Trophoblast cell (in vitro differentiated cells and primary cell): ENCODE data around the gene XPO6.
A peak's percentile ranks its signal among the peaks of the same experiment; 100 is the strongest.

Experiments used
- DNase-seq, 2 donors: peaks; one replicate each; pipeline ENCODE4 v3.0.0-alpha.2; 2016
- H2AFZ ChIP-seq: 2 replicates; pipeline ENCODE4 v1.6.1; 2013; ENCODE audit warnings: low read length, moderate library complexity, mild to moderate bottlenecking; ENCODE audit not compliant: insufficient read depth, poor library complexity
- H2AK5ac ChIP-seq: 2 replicates; pipeline ENCODE4 v1.6.1; 2013; ENCODE audit warnings: mild to moderate bottlenecking, low read length
- H2BK120ac ChIP-seq: 2 replicates; pipeline ENCODE4 v1.6.1; 2013; ENCODE audit warnings: low read length, mild to moderate bottlenecking, moderate library complexity; ENCODE audit not compliant: insufficient read depth, poor library complexity
- H2BK12ac ChIP-seq: 2 replicates; pipeline ENCODE4 v1.6.1; 2013; ENCODE audit warnings: mild to moderate bottlenecking, low read length, moderate library complexity
- H2BK5ac ChIP-seq: 2 replicates; pipeline ENCODE4 v1.6.1; 2013; ENCODE audit warnings: low read length, low read depth, moderate library complexity, mild to moderate bottlenecking; ENCODE audit not compliant: poor library complexity
- H3K14ac ChIP-seq: 2 replicates; pipeline ENCODE4 v1.6.1; 2013; ENCODE audit warnings: mild to moderate bottlenecking, low read length
- H3K18ac ChIP-seq: 2 replicates; pipeline ENCODE4 v1.6.1; 2013; ENCODE audit warnings: mild to moderate bottlenecking, low read length
- H3K23ac ChIP-seq: 2 replicates; pipeline ENCODE4 v1.6.1; 2013; ENCODE audit warnings: low read length
- H3K27ac ChIP-seq: 2 replicates; pipeline ENCODE4 v1.5.1; 2013; ENCODE audit warnings: low read depth, mild to moderate bottlenecking, inconsistent platforms, low read length, moderate library complexity
- H3K27me3 ChIP-seq: 2 replicates; pipeline ENCODE4 v1.6.1; 2013; ENCODE audit warnings: inconsistent platforms, mild to moderate bottlenecking, low read length, moderate library complexity; ENCODE audit not compliant: insufficient read depth
- H3K36me3 ChIP-seq, 2 experiments: 1 replicate in 1 of 2; 2 replicates in 1 of 2; pipeline ENCODE4 v1.6.1; 2013; ENCODE audit warnings: low read length in 2 of 2, mild to moderate bottlenecking in 2 of 2, moderate library complexity in 1 of 2; ENCODE audit not compliant: insufficient read depth in 2 of 2, control insufficient read depth in 1 of 2
- H3K4ac ChIP-seq: 2 replicates; pipeline ENCODE4 v1.6.1; 2013; ENCODE audit warnings: low read depth, mild to moderate bottlenecking, low read length, moderate library complexity
- H3K4me1 ChIP-seq, 2 experiments: 1 replicate in 1 of 2; 2 replicates in 1 of 2; pipeline ENCODE4 v1.6.1; 2013; ENCODE audit warnings: low read length in 2 of 2, mild to moderate bottlenecking in 2 of 2, moderate library complexity in 1 of 2; ENCODE audit not compliant: insufficient read depth in 2 of 2, control insufficient read depth in 1 of 2
- H3K4me2 ChIP-seq: 2 replicates; pipeline ENCODE4 v1.6.1; 2013; ENCODE audit warnings: inconsistent platforms, mild to moderate bottlenecking, low read length, moderate library complexity
- H3K4me3 ChIP-seq: 2 replicates; pipeline ENCODE4 v1.5.1; 2013; ENCODE audit warnings: mild to moderate bottlenecking, low read depth, low read length, inconsistent platforms
- H3K79me1 ChIP-seq: one replicate; pipeline ENCODE4 v1.6.1; 2013; ENCODE audit warnings: low read length
- H3K79me2 ChIP-seq: 2 replicates; pipeline ENCODE4 v1.6.1; 2013; ENCODE audit warnings: low read length, mild to moderate bottlenecking; ENCODE audit not compliant: control insufficient read depth, insufficient read depth, poor library complexity
- H3K9ac ChIP-seq: 2 replicates; pipeline ENCODE4 v1.6.1; 2013; ENCODE audit warnings: mild to moderate bottlenecking, low read length
- H3K9me3 ChIP-seq: 2 replicates; pipeline ENCODE4 v1.6.1; 2013; ENCODE audit warnings: low read depth, mild to moderate bottlenecking, control low read depth, inconsistent platforms, low read length; ENCODE audit not compliant: insufficient read depth
- H4K12ac ChIP-seq: 2 replicates; pipeline ENCODE4 v1.6.1; 2013; ENCODE audit warnings: low read depth, mild to moderate bottlenecking, low read length, moderate library complexity
- H4K8ac ChIP-seq: 2 replicates; pipeline ENCODE4 v1.6.1; 2013; ENCODE audit warnings: low read depth, mild to moderate bottlenecking, low read length, moderate library complexity
- H4K91ac ChIP-seq: one replicate; pipeline ENCODE4 v1.6.1; 2013; ENCODE audit warnings: low read depth, mild to moderate bottlenecking, low read length, moderate library complexity
- WGBS: extraction: QIAGEN DNeasy Blood & Tissue Kit; methylation state at CpG from one replicate; pipeline ENCODE4 v1.1.7; 2013; ENCODE audit warnings: missing lambda C conversion rate; ENCODE audit not compliant: insufficient read length, insufficient coverage; ENCODE audit errors: extremely low coverage; 5-methylcytosine and 5-hydroxymethylcytosine counted together

Gene XPO6

GRCh38 chr16:28168991-28169554, 42.7 kb downstream of the XPO6 start:
- Histone ChIP-seq H3K4ac (no peak overlapping the region), H3K27me3 (no peaks in the 10 kb centered on the region), H4K12ac (no peak overlapping the region), H2BK12ac (no peak overlapping the region), H2BK120ac (no peak overlapping the region), H2BK5ac (no peak overlapping the region), H3K9ac (no peak overlapping the region), H3K4me2 (no peak overlapping the region), H3K27ac (no peak overlapping the region), H3K79me2 (no peaks in the 10 kb centered on the region), H3K36me3 (peaks cover 13 to 17% of the 10 kb centered on the region in 2 experiments), H2AFZ (no peak overlapping the region), H3K23ac (no peak overlapping the region), H4K91ac (no peak overlapping the region), H3K79me1 (peaks cover 2% of the 10 kb centered on the region), H3K14ac (no peak overlapping the region), H3K9me3 (no peaks in the 10 kb centered on the region), H4K8ac (no peak overlapping the region), H3K4me1 (peaks cover 9% of the 10 kb centered on the region in 2 experiments), H3K4me3 (no peak overlapping the region), H2AK5ac (no peak overlapping the region), H3K18ac (no peak overlapping the region)
- WGBS = no CpG with 5 or more reads among the region's 6 CpGs
- no peak for DNase-seq

GRCh38 chr16:28167730-28168129, 44.0 kb downstream of the XPO6 start:
- Histone ChIP-seq H3K79me1 (peaks cover 2% of the 10 kb centered on the region), H3K36me3 (peaks cover 9 to 15% of the 10 kb centered on the region in 2 experiments), H3K4me2 (no peak overlapping the region), H3K9ac (no peak overlapping the region), H2BK120ac (no peak overlapping the region), H4K8ac (no peak overlapping the region), H2AK5ac (no peak overlapping the region), H3K79me2 (no peaks in the 10 kb centered on the region), H2AFZ (no peak overlapping the region), H3K9me3 (no peaks in the 10 kb centered on the region), H3K4me1 (peaks cover 9% of the 10 kb centered on the region in 2 experiments), H3K4me3 (no peak overlapping the region), H4K12ac (no peak overlapping the region), H3K18ac (no peak overlapping the region), H2BK5ac (no peak overlapping the region), H3K27me3 (no peaks in the 10 kb centered on the region), H4K91ac (no peak overlapping the region), H3K23ac (no peak overlapping the region), H3K14ac (no peak overlapping the region), H3K4ac (no peak overlapping the region), H3K27ac (no peak overlapping the region), H2BK12ac (no peak overlapping the region)
- WGBS = no CpG with 5 or more reads among the region's 3 CpGs
- no peak for DNase-seq

DNA sequence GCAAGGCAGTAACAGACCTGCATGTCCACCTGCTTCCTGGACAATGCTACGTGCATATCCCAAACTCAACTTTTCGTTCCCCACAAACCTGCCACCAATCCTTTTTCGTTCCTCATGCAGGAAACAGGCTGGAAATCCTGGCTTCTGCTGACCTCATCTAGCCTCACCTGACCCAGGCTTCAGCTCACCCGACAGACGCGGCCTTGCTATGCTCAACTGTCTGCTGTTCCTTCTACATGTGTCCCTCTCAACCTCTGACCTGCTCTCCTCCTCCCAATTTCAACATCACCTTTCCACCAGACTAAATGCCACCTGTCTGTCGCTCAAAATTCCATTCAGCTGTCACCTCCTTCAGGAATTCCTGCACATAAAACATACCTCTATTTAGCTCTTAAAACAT, 44.5 kb downstream of the XPO6 start:
- Histone ChIP-seq H3K23ac (no peak overlapping the region), H3K9ac (no peak overlapping the region), H3K36me3 (peaks cover 9 to 15% of the 10 kb centered on the region in 2 experiments), H3K18ac (no peak overlapping the region), H2AK5ac (no peak overlapping the region), H3K4me2 (peak overlapping the region; percentile 13), H3K27ac (peak overlapping the region; percentile 50), H3K79me1 (peaks cover 2% of the 10 kb centered on the region), H3K79me2 (no peaks in the 10 kb centered on the region), H4K91ac (no peak overlapping the region), H4K8ac (no peak overlapping the region), H4K12ac (no peak overlapping the region), H3K27me3 (no peaks in the 10 kb centered on the region), H2AFZ (no peak overlapping the region), H3K4ac (no peak overlapping the region), H3K9me3 (no peaks in the 10 kb centered on the region), H2BK120ac (no peak overlapping the region), H3K4me3 (no peak overlapping the region), H3K4me1 (peaks cover 9% of the 10 kb centered on the region in 2 experiments), H3K14ac (no peak overlapping the region), H2BK12ac (no peak overlapping the region), H2BK5ac (no peak overlapping the region)
- no CpG with 5 or more reads among the region's 7 CpGs for WGBS
- DNase-seq = peak; percentile 83 to 86

DNA sequence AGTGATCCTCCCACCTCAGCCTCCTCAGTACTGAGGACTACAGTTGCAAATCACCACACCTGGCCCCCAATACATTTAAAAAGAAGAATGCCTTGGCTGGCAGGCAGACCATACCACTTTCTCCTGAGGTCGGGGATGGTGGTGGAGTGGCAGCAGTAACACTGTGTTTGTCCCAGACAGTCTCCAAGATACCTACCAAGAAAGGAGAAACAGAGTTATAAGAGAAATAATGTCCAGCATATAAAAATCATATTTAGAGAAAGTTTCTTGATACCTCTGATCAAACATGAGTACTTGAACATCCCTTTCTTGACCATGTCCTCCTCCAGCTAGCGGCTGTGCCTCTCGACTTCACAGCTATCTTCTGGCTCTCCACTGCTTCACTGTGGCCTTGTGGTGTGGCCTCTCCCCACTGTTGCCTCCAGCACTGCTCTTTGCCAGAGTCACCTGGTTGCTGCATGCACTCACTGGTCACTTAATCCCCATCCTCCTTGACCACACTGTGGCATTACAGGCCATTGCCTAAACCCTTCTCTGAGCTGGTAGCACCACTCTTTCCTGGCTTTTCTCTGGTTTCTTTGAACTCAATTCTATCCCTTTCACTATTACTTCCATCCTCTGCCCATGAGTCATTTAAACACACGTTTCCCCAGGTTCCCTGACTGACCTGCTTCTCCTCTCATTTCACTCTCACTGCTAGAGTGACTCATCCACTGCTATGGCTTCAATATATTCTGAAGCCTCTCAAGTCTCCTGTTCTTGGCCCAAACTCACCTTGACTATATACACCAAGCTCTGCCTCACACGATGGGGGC, 45.2 kb downstream of the XPO6 start:
- Histone ChIP-seq H4K91ac (no peak overlapping the region), H3K79me1 (peaks cover 2% of the 10 kb centered on the region), H3K4ac (no peak overlapping the region), H3K14ac (no peak overlapping the region), H4K8ac (no peak overlapping the region), H2BK120ac (no peak overlapping the region), H4K12ac (no peak overlapping the region), H3K79me2 (no peaks in the 10 kb centered on the region), H2AK5ac (no peak overlapping the region), H3K4me2 (peak overlapping the region; percentile 13), H3K18ac (no peak overlapping the region), H3K9me3 (no peaks in the 10 kb centered on the region), H3K36me3 (peaks cover 9 to 15% of the 10 kb centered on the region in 2 experiments), H3K9ac (no peak overlapping the region), H3K27ac (peak overlapping the region; percentile 50), H3K4me3 (no peak overlapping the region), H2BK5ac (no peak overlapping the region), H2AFZ (no peak overlapping the region), H2BK12ac (no peak overlapping the region), H3K23ac (no peak overlapping the region), H3K27me3 (no peaks in the 10 kb centered on the region), H3K4me1 (peaks cover 9% of the 10 kb centered on the region in 2 experiments)
- DNase-seq = peak; percentile 61 to 78
- no CpG with 5 or more reads among the region's 5 CpGs for WGBS
